NCI-H526 treated with DMSO at 0.1 percent for 48 hours (cell line): ENCODE results near the gene LRRN1.

ENCODE experiments used
- DNase-seq: peaks from one replicate; lab custom pipeline; 2025; lab: John Stamatoyannopoulos, UW

LRRN1 gene

GRCh38 chr3:3799173-3800079, at the start of gene LRRN1:
LRRN1 (plus strand) TSS chr3:3799431; CDS start chr3:3844642, 45,211 bp downstream.
- DNase-seq = peak; percentile 40

- DNase-seq = no peak
These were observed 45.8 kb upstream of the LRRN1 start for GRCh38 chr3:3753416-3753815.

GRCh38 chr3:3765661-3766060, 33.6 kb upstream of the LRRN1 start:
- DNase-seq = no peak

- DNase-seq = no peak
These were observed 33.1 kb upstream of the LRRN1 start for GRCh38 chr3:3766140-3766539.

GRCh38 chr3:3771094-3771493, 28.1 kb upstream of the LRRN1 start:
- DNase-seq = no peak

GRCh38 chr3:3771567-3771966, 27.7 kb upstream of the LRRN1 start:
- no peak for DNase-seq

- DNase-seq = no peak
These were observed 26.9 kb upstream of the LRRN1 start for GRCh38 chr3:3772338-3772737.

GRCh38 chr3:3772920-3773319, 26.3 kb upstream of the LRRN1 start:
- no peak for DNase-seq

- DNase-seq = no peak
These were observed 22.6 kb upstream of the LRRN1 start for GRCh38 chr3:3776607-3777006.

- no peak for DNase-seq
These were observed 21.0 kb upstream of the LRRN1 start for GRCh38 chr3:3778216-3778615.

- no peak for DNase-seq
These were observed 20.5 kb upstream of the LRRN1 start for GRCh38 chr3:3778641-3779270.

- no peak for DNase-seq
These were observed 16.8 kb upstream of the LRRN1 start for GRCh38 chr3:3782457-3782856.

GRCh38 chr3:3783210-3783609, 16.0 kb upstream of the LRRN1 start:
- DNase-seq = no peak

GRCh38 chr3:3783696-3784095, 15.5 kb upstream of the LRRN1 start:
- no peak for DNase-seq

GRCh38 chr3:3792391-3792790, 6.8 kb upstream of the LRRN1 start:
- no peak for DNase-seq

- no peak for DNase-seq
These were observed 559 bp upstream of the LRRN1 start for GRCh38 chr3:3798631-3799113.

- peak; percentile 8 for DNase-seq
These were observed 837 bp downstream of the LRRN1 start for GRCh38 chr3:3800080-3800455.

GRCh38 chr3:3800685-3801493, 1.7 kb downstream of the LRRN1 start:
- no peak for DNase-seq

GRCh38 chr3:3801494-3801841, 2.2 kb downstream of the LRRN1 start:
- DNase-seq = peak; percentile 21

- DNase-seq = no peak
These were observed 2.8 kb downstream of the LRRN1 start for GRCh38 chr3:3802046-3802445.

- no peak for DNase-seq
These were observed 5.3 kb downstream of the LRRN1 start for GRCh38 chr3:3804560-3804959.

GRCh38 chr3:3806092-3806491, 6.9 kb downstream of the LRRN1 start:
- DNase-seq = no peak

- no peak for DNase-seq
These were observed 7.6 kb downstream of the LRRN1 start for GRCh38 chr3:3806856-3807255.
